Measurements from ENCODE around the gene RLN3.
A peak's percentile ranks its signal among the peaks of the same experiment; 100 is the strongest.
"Not testable (repeated sequence)": the region's sequence is repeated elsewhere in the genome, so short reads cannot be mapped to it uniquely, and the experiment has no call there.

Gene RLN3

DNA sequence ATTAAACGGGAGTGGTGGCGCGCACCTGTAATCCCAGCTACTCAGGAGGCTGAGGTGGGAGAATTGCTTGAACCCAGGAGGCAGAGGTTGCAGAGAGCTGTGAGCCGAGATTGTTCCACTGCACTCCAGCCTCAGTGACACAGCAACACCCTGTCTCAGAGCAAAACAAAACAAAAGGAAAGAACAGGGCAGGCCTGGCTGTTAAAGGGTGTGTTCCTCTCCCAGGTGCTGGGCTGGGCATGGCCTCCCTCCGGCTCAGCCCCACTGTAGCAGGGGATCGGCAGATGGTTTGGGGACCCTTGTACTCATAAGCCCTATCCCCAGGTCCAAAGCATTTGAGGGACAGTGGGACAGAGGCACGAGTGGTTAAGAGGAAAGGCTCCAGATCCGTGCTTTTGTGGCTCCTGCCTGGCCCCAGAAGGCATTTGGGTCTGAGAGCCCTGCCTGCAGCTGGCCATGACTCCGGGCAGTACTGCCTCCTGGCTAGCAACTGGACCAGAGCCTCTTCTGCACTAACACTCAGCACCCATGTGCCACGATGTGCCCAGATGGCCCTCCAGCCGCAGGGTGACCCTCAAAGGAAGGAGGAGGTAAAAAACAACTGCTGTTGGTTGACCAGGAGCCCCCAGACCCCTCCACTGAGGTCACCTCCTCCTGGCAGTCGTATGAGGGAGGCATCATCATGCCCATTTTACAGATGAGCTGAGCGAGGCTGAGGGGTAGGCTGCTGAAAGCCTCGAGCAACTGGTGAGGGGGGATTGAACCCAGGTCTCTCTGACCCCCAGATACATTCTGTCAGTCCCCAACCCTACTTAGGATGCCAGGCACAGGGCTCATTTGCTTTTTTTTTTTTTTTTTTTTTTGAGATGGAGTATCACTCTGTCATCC, 31.8 kb upstream of the RLN3 start:
- no peak for DNase-seq

DNA sequence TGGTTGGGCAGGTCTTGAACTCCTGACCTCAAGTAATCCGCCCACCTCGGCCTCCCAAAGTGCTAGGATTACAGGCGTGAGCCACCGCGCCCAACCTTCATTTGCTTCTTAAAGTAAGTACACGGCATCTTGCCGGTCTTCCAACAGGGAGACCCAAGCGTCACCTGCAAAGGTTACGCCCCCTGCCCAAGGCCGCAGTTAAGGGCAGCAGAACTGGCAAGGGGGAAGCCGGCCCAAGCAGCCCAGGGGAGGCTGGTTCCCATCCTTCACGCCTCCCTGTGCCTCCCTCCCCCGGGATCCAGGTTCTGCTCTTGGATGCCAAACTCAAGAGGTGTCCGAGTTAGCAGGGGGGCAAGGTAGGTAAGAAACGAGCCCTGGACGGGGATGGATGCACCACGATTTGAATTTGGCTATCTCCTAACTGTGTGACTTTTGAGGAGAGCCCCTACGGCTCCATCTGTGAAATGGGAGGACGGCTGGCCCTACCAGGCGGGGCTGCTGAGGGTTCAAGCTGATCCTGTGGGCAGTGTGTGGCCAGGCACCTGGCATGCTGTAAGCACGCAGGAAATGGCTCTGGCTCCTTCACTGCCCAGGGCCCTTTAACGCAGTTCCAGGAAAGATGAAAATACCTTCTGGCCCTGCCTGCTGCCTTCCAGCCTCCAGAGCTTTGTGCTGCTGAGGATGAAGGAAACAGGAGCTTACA, 30.9 kb upstream of the RLN3 start:
- no peak for DNase-seq

DNA sequence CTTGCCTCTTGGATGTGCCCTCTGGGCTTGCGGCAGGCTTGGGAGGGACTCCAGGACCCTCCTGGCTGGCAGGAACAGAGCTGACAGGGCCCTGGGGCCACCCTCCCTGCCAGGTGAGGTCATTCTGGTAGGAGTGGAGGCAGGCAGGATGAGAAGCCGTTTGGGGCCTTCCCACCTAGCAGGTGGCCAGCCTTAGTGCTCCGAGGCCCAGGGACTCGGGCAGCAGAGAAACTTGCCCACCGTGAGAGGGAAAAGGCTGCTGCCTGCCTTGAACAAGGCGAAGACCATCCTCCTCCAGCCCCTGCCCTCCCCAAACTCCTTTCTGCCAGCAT, 30.4 kb upstream of the RLN3 start:
- no peak for DNase-seq

DNA sequence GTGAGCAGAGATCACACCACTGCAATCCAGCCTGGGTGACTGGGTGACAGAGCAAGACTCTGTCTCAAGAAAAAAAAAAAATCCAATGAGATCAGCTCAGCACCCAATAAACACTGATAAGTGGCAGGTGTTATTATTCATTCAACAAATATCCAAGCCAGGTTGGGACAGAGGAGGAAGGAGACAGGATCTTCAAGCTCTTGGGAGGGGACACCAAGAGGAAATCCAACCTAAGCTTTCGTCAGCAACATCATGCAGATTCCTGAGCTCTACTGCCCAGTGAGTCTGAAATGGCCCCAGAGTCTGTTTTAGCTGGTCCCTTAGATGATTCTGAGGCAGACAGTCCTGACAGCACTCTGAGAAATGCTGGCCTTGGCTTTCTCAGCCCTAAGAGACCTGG, 29.5 kb upstream of the RLN3 start:
- DNase-seq: no peak

DNA sequence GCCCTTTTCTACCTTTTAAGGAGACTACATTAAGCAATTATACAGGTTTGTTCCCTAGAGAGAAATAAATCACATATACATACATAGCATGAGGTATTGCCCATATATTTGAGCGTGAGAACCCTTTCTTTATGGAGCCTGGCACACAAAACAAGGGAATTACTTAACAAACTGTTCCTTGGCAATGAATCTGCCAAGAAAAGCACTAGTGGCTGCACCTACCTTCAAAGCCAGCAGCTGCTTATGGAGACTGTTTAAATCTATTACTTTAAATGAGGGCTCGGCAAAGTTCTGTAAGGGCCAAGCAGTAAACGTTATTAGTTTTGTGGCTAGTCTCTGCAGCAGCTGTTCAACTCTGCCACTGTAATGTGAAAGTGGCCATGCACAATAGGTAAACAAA, 28.9 kb upstream of the RLN3 start:
- no peak for DNase-seq

DNA sequence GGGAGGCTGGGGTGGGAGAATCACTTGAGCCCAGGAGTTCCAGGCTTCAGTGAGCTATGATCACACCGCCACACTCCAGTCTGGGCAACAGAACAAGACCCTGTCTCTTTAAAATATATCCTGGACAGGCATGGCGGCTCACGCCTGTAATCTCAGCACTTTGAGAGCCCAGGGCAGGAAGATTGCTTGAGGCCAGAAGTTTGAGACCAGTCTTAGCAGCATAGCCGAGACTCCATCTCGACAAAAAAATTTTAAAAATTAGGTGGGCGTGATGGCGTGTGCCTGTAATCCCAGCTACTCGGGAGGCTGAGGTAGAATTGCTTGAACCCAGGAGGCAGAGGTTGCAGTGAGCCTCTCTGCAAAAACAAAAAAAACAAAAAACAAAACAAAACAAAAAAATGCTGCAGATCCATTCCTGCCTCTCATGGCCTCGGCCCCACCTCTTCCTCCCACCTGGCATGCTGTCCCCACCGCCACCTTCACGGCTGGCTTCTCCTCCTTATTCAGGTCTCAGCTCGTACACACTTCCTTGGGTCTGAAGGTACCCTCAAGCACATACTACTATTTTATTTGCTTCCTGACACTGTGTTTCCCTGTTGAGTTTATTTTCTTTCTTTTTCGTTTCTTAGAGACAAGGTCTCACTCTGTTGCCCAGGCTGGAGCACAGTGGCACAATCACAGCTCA, 27.1 kb upstream of the RLN3 start:
- DNase-seq: no peak

DNA sequence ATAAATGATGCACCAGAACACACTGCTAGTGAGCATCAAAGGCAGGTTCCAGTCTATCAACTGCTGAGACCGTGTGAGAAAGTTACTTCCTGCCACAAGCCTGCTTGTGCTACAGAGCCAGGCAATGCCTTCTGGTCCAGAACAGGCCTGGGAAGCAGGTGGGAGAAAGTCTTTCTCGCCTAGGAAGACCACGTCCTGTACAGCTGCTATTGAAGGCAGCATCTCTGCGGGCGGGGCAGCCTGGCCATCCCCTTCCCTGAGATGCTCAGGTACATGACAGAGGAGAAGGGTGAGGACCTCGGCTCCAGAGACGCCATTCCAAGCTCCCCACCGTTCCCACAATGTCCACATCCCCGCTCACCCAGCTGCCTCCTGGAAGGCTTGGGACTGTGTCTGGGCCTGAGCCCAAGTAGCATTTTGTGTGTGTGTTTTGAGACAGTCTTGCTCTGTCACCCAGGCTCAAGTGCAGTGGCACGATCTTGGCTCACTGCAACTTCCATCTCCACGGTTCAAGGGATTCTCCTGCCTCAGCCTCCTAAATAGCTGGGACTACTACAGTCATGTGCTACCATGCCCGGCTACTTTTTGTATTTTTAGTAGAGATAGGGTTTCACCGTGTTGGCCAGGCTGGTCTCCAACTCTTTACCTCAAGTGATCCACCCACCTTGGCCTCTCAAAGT, 25.2 kb upstream of the RLN3 start:
- no peak for DNase-seq

DNA sequence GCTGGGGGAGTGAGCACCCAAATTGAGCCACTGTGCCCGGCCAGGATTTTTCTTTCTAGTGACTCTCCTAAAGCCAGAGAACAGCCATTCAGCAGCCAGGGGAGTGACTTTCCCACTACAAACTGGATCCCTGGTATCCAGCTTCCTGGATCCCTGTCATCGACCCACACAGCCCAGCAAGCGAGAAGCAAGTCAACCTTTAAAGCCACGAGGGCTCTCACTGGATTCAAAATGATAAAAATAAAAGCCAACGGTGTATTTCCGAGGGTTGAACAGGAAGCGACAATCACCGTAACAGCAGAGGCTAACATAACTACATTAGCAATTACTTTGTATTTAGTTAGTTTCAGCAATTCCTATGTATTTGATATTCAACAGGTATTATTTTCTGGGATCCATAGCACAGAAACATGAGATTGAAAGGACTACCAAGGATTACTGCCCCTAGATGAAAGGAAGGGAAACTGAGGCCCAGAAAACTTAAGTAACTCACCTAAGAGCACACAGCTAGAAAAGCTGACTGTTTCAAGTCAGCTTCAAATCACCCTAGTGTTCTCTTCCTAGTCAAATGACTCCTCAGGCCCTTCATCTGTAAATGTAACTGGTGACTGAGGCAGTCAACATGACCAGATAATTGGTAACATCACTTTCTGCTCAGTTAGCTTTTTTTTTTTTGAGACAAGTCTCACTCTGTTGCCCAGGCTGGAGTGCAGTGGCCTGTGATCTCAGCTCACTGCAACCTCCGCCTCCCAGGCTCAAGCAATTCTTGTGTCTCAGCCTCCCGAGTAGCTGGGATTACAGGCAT, 24.5 kb upstream of the RLN3 start:
- DNase-seq: no peak

DNA sequence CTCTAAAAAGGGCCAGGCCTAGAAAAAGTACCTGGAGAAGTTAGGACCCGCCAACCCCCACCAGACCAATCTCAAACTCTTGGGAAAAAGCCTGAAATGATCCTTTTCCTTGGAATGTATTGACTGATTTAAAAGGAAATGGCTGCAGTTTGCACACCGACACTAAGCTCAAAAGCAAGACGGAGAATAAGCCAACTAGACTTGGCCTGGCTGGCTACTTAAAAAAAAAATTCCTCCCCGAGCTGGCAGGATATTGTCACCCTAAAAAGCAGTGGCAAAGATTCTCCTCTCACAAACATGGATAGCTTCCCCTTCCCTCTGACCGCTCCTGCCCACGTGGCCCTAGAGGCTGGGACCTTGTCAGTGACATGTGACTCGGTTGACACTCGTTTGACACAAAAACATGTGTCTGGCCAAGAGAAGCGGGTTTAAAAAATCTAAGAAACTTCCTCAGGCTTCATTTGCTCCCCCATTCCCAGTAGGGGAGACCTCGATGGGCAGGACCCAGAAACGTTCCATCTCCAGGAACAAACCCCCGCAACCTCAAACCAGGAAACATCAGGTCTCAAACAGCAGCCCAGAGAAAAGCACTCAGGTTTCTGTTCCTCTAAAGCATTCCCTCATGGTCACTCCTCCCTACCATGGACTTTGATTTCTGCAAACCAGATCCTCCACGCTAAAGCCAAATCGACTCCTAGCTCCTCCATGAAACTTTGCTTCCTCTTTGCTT, 23.2 kb upstream of the RLN3 start:
- DNase-seq: no peak

DNA sequence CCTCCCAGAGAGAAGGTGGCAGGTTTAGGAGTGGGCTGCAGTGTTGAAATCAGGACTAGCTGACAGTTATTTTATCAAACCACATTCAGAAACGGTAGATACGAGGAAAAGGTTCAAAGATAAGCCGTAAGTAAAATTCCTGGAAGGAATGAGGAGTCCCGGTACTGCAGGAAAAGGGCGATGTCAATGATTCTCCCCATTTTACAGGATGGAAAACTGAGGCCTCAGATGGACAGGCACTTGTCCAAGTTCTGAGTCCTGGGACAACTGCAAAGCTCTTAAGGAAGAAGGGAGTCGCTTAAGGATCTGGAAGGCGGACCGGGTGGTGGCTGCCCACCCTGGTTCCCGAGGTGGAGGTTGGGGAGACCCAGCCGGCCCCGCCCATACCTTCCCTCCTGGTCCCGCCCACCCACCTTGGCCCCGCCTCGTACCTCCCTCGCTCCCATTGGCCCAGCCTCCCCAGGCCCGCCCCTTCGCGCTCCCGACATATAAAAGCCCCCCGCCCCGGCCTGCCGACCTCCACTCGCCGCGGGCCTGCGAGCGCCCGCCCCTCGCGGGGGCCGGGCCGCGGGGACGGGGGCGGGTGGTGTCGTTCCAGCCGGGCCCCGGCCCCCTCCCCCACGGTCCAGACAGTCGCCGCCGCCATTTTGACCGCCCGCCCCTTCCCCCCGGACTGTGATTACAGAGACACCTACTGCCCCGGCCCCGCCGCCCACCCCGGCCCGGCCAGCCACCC, 22.4 kb upstream of the RLN3 start:
- peak; percentile 23 for DNase-seq

DNA sequence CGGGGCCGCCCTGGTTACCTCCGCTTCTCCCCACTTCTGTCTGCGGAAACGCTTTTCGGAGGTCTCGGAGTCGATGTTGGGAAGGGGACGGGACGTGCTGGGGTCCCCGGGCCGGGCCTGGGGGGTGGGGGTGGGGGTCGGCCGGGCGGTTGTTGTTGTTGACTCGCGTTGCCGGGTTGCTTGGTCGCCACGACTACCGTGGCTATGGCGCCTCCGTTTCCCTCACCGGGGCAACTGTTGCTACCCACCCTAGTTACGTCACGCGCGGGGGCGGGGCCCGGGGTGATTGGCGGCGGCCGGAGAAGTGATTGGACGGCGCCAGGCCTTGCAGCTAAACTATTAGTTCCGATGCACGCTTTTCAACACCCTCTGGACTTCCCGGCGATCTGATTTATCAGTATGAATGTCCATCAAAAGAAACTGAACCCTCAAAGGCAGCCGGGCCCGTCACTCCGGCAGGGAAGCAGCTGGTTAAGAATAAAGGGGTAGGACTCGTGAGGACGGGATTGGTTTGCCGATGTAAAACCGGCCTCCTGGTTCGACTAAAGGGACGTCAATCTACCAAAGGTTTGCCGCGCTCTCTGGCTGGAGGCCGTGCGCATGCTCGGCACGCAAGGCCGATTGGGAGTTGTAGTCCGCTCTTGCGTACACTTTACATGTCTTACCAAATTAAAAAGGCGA, 21.7 kb upstream of the RLN3 start, which contains the start of gene RFX1:
RFX1 (minus strand) TSS at position 236 of the 681 bp plus-strand sequence. CDS start 12,477 bp downstream, outside the sequence.
- DNase-seq: peak; percentile 100

DNA sequence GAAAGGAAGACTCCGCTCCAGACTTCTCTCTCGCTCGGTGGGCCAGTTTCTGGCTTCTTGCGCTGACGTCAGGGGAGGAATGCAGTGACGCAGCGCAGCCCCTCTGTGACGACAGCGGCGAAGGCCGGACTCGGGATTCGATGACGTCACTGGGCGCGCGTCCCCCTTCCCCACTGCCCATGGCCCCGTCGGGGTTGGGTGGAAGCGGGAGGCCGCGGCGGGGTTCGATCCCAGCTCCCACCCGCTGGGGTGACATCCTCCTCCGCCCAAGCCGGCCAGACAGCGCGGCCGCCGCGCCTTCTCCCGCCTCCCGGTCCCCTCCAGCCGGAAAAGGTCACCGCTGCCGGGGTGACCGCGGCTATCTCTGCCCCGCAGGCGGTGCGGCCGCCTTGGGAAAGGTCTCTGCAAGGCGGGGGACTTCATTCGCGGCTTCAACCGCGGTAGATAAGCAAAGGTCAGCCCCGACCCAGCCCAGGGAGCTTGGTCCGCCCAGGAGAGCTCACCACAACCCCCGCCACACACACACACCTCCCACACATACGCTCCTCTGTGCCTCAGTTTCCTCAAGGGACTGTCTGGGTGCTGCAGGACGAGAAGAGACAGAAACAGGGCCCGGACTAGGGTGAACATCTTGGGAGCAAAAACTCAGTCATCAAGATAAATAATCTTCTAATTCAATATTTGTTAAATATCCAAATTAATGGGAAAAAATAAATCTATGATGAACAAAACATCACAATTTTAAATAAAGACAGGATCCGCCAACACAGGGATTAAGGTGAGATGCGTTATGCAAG, 21.0 kb upstream of the RLN3 start:
- no peak for DNase-seq

DNA sequence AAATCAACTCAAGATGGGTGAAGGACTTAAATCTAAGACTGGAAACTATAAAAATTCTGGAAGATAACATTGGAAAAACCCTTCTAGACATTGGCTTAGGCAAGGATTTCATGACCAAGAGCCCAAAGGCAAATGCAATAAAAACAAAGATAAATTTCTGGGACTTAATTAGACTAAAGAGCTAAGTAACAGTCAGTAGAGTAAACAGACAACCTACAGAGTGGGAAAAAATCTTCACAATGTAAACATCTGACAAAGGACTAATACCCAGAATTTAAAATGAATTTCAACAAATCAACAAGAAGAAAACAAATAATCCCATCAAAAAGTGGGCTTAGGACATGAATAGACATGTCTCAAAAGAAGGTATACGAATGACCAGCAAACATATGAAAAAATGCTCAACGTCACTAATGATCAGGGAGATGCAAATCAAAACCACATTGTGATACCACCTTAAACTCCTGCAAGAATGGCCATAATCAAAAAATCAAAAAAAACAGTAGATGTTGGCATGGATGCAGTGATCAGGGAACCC, 15.5 kb upstream of the RLN3 start:
- no peak for DNase-seq

DNA sequence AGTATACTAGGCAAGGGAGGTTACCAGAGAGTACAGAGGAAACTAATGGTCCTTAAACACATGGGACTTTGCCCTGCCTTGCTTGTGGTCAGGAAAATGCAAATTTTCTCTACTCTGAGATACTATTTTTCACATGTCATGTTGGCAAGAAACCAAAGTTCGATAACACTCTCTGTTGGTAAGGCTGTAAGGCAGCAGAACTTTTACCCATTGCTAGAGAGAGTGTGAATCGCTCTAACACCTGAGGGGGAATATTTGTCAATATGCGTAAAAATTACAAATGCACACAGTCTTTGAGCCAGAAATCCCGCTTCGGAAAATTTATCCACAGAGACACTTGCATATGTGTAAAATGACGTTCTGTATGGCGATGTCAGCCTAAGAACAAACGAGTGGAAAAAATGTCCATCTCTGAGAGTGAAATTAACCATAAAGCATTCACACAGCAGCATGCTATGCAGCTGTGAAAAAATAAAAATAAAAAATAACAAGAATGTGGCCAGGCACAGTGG, 12.4 kb upstream of the RLN3 start:
- no peak for DNase-seq

DNA sequence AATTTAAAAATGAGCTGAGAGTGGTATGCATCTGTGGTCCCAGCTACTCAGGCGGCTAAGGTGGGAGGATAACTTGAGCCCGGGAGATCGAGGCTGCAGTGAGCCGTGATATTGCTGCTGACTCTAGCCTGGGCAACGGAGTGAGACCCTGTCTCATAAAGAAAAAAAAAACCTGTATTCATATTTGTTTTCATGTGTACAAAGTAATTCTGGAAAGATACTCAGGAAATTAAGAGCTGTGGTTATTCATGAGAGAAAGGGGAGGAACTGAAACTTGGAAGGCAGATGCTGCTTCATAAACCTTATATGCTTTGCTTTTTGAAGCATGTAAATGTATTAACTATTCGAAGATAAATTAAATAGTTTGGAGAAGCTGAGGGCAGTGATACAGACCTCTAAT, 8.8 kb upstream of the RLN3 start:
- DNase-seq: no peak

DNA sequence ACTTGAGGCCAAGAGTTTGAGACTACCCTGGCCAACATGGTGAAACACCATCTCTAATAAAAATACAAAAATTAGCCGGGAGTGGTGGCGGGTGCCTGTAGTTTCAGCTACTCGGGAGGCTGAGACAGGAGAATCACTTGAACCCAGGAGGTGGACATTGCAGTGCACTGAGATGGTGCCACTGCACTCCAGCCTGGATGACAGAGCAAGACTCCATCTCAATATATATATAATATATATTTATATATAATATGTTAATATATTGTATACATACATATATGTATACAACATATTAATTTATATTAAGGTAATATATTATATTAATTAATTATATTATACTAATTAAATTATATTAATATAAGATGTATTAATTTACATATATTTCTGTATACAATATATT, 8.2 kb upstream of the RLN3 start:
- DNase-seq: not testable (repeated sequence)

DNA sequence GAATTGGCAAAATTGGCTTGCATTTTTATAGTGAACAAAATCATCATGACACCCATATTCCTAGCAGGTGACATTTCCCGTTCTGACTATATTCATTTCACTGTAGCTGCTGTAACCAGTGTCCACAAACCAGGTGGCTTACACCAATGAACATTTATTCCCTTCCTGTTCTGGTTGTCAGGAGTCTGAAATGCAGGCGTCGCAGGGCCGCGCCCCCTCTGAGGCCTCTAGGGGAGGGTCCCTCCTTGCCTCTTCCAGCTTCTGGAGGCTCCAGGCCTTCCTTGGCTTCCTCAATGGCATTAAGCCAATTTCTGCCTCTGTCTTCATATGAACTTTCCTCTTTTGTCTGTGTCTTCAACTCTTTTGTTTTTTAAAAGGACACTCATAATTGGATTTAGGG, 6.5 kb upstream of the RLN3 start:
- peak; percentile 8 for DNase-seq

DNA sequence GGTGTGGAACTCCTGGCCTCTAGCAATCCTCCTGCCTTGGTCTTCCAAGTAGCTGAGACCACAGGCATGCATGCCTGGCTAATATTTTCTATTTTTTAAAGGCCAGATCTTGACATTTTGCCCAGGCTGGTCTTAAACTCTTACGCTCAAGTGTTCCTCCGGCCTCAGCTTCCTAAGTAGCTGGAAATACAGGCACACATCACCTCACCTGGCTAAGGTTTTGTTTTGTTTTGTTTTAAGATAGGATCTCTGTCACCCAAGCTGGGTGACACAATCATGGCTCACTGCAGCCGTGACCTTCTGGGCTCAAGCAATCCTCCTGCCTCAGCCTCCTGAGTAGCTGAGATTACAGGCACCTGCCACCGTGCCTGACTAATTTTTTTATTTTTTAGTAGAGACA, 5.5 kb upstream of the RLN3 start:
- DNase-seq: no peak

Data from DMS 273 treated with DMSO at 0.1 percent for 48 hours (cell line).